HCT116 (cell line): ENCODE results near the gene ZNF775. TPM values are rescaled to one million over a fixed set of nuclear protein-coding genes. Genes with fewer than 3 reads are reported as not detected.

ENCODE experiments used
- ATAC-seq: fragments of 200-7000 bp; cut with Tn5 transposase; 2 replicates; pipeline ENCODE4 v1.9.1; 2020; ENCODE audit warnings: mild to moderate bottlenecking, moderate library complexity
- BruUV-seq: library from RNA; stranded (reverse); fragments of 400-500 nt; replicated peaks from 2 replicates; lab custom pipeline; 2021; lab: Mats Ljungman, UMichigan
- CTCF ChIA-PET: fragments of 300-600 bp; sonication (Branson Sonifier 250); formaldehyde crosslinking; loops from one replicate; lab custom pipeline; 2021; ENCODE audit warnings: antibody characterized with exemption; lab: Charles Lee
- POLR2A ChIA-PET: fragments of 300-600, 350-600 bp; sonication (Branson Sonifier 250); formaldehyde crosslinking; loops from one replicate; lab custom pipeline; 2021; ENCODE audit warnings: antibody characterized with exemption; lab: Charles Lee
- RAD21 ChIA-PET, 2 experiments: fragments of 300-600 bp; sonication (Branson Sonifier 250); formaldehyde crosslinking; loops; one replicate each; lab custom pipeline; 2023; ENCODE audit warnings: low total read pairs in 2 of 2; ENCODE audit not compliant: uncharacterized antibody in 2 of 2, unreplicated experiment in 2 of 2, low non-redundant PET in 1 of 2; lab: Charles Lee
- DNase-seq: peaks from one replicate; pipeline ENCODE4 v3.0.0-alpha.2; 2010; ENCODE audit warnings: low read depth, low spot score
- H2AFZ ChIP-seq: fragments of 200-600 bp; shearing (Covaris generic), sonication (generic); 2 replicates; pipeline ENCODE4 v1.6.1; 2017; ENCODE audit warnings: low read depth, mixed run types, mixed read lengths, antibody characterized with exemption, low read length; ENCODE audit not compliant: poor library complexity, severe bottlenecking
- H3K27ac ChIP-seq: 2 replicates; pipeline ENCODE4 v1.5.1; 2012; ENCODE audit warnings: low read depth, low read length
- H3K27me3 ChIP-seq: fragments of 200-600 bp; sonication (generic); 2 replicates; pipeline ENCODE4 v1.6.1; 2016; ENCODE audit warnings: mixed run types, low read length, mixed read lengths; ENCODE audit not compliant: insufficient read depth
- H3K36me3 ChIP-seq, 2 experiments: fragments of 200-500 bp in 1 of 2; fragments of 200-600 bp in 1 of 2; sonication (Bioruptor generic) in 1 of 2; sonication (generic) in 1 of 2; 2 replicates each; pipeline versions ENCODE4 v1.5.1 to v1.6.1; 2014 to 2016; ENCODE audit warnings: low read length in 2 of 2, inconsistent platforms in 1 of 2, mixed read lengths in 1 of 2, mixed run types in 1 of 2; ENCODE audit not compliant: insufficient read depth in 2 of 2, control insufficient read depth in 1 of 2
- H3K4me1 ChIP-seq, 2 experiments: fragments of 200-600 bp in 1 of 2; sonication (generic) in 1 of 2; 2 replicates each; pipeline versions ENCODE4 v1.5.1 to v1.6.1; 2012 to 2017; ENCODE audit warnings: low read length in 2 of 2, inconsistent platforms in 1 of 2, mild to moderate bottlenecking in 1 of 2, mixed read lengths in 1 of 2, mixed run types in 1 of 2, moderate library complexity in 1 of 2; ENCODE audit not compliant: insufficient read depth in 2 of 2, control insufficient read depth in 1 of 2
- H3K4me2 ChIP-seq: fragments of 200-600 bp; sonication (generic); 2 replicates; pipeline ENCODE4 v1.6.1; 2017; ENCODE audit warnings: mixed run types, low read length, mixed read lengths
- H3K4me3 ChIP-seq, 2 experiments: fragments of 200-600 bp in 1 of 2; sonication (generic) in 1 of 2; replicated peaks in 1 of 2; 2 replicates each; pipeline ENCODE4 v1.5.1; 2011 to 2016; ENCODE audit warnings: low read length in 2 of 2, control low read depth in 1 of 2, low read depth in 1 of 2, mild to moderate bottlenecking in 1 of 2, mixed read lengths in 1 of 2, mixed run types in 1 of 2
- H3K79me2 ChIP-seq: fragments of 200-600 bp; sonication (generic); 2 replicates; pipeline ENCODE4 v1.6.1; 2017; ENCODE audit warnings: mild to moderate bottlenecking, mixed run types, low read length, moderate library complexity, mixed read lengths; ENCODE audit not compliant: insufficient read depth
- H3K9ac ChIP-seq: fragments of 200-600 bp; sonication (generic); 2 replicates; pipeline ENCODE4 v1.6.1; 2016; ENCODE audit warnings: low read length, mixed read lengths
- H3K9me2 ChIP-seq: fragments of 200-600 bp; sonication (generic), shearing (Covaris generic); 2 replicates; pipeline ENCODE4 v1.6.1; 2017; ENCODE audit warnings: mixed run types, mild to moderate bottlenecking, moderate library complexity; ENCODE audit not compliant: insufficient read depth
- H3K9me3 ChIP-seq, 2 experiments: fragments of 200-500 bp in 1 of 2; fragments of 200-600 bp in 1 of 2; sonication (Bioruptor generic) in 1 of 2; sonication (generic) in 1 of 2; 2 replicates each; pipeline ENCODE4 v1.6.1; 2014 to 2017; ENCODE audit warnings: low read length in 2 of 2, mixed read lengths in 2 of 2, inconsistent platforms in 1 of 2, low read depth in 1 of 2, mild to moderate bottlenecking in 1 of 2, mixed run types in 1 of 2, moderate library complexity in 1 of 2; ENCODE audit not compliant: control insufficient read depth in 1 of 2, insufficient read depth in 1 of 2
- H4K20me1 ChIP-seq: fragments of 200-600 bp; sonication (generic), shearing (Covaris generic); 2 replicates; pipeline ENCODE4 v1.6.1; 2017; ENCODE audit warnings: mixed run types, mild to moderate bottlenecking, moderate library complexity; ENCODE audit not compliant: insufficient read depth
- ATF3 ChIP-seq: IDR thresholded peaks from 2 replicates; pipeline ENCODE4 v1.6.1; 2012
- CBX3 ChIP-seq: IDR thresholded peaks from 2 replicates; pipeline ENCODE4 v1.6.1; 2012; ENCODE audit warnings: low read depth
- CEBPB ChIP-seq: IDR thresholded peaks from 2 replicates; pipeline ENCODE4 v1.6.1; 2012; ENCODE audit warnings: low read depth
- CTCF ChIP-seq, 3 experiments: fragments of 200-600 bp in 1 of 3; sonication (generic) in 1 of 3; IDR thresholded peaks in 2 of 3; conservative IDR thresholded peaks in 1 of 3; 2 replicates each; pipeline ENCODE4 v1.5.1; 2012 to 2017; ENCODE audit warnings: low read depth in 2 of 3, low read length in 2 of 3, antibody characterized with exemption in 1 of 3, borderline replicate concordance in 1 of 3, control low read depth in 1 of 3, mild to moderate bottlenecking in 1 of 3, mixed read lengths in 1 of 3, mixed run types in 1 of 3, moderate library complexity in 1 of 3; ENCODE audit not compliant: insufficient read depth in 1 of 3
- EGR1 ChIP-seq: IDR thresholded peaks from 2 replicates; pipeline ENCODE4 v1.6.1; 2012; ENCODE audit warnings: low read depth
- EZH2 ChIP-seq: fragments of 200-600 bp; sonication (generic); IDR thresholded peaks from 2 replicates; pipeline ENCODE4 v1.6.1; 2017; ENCODE audit warnings: antibody characterized with exemption, mixed run types
- JUND ChIP-seq: IDR thresholded peaks from 2 replicates; pipeline ENCODE4 v1.6.1; 2012
- MAX ChIP-seq: IDR thresholded peaks from 2 replicates; pipeline ENCODE4 v1.6.1; 2012
- POLR2A ChIP-seq: IDR thresholded peaks from 2 replicates; pipeline ENCODE4 v1.7.0; 2011; ENCODE audit warnings: borderline replicate concordance; ENCODE audit not compliant: insufficient read depth, insufficient read length; ENCODE audit errors: extremely low read depth
- POLR2AphosphoS5 ChIP-seq: IDR thresholded peaks from 2 replicates; pipeline ENCODE4 v1.6.1; 2011; ENCODE audit warnings: mild to moderate bottlenecking, low read depth, low read length, moderate library complexity
- REST ChIP-seq: IDR thresholded peaks from 2 replicates; pipeline ENCODE4 v1.6.1; 2012; ENCODE audit warnings: low read depth
- SIN3A ChIP-seq: IDR thresholded peaks from 2 replicates; pipeline ENCODE4 v1.6.1; 2012; ENCODE audit warnings: low read depth
- SRF ChIP-seq: IDR thresholded peaks from 2 replicates; pipeline ENCODE4 v1.6.1; 2012; ENCODE audit warnings: low read depth
- YY1 ChIP-seq: IDR thresholded peaks from 2 replicates; pipeline ENCODE4 v1.6.1; 2011; ENCODE audit warnings: low read length, low read depth, moderate library complexity, mild to moderate bottlenecking; ENCODE audit not compliant: insufficient replicate concordance; ENCODE audit errors: extremely low read depth
- ZFX ChIP-seq: fragments of 450-650 bp; IDR thresholded peaks from 2 replicates; pipeline ENCODE4 v1.6.1; 2017
- ZNF274 ChIP-seq: fragments of 200-500 bp; sonication (Bioruptor generic); IDR thresholded peaks from 2 replicates; pipeline ENCODE4 v1.6.1; 2014; ENCODE audit warnings: mild to moderate bottlenecking, low read depth, low read length, inconsistent platforms
- intact Hi-C: fragments of 100-400 bp; cut with micrococcal nuclease; formaldehyde crosslinking; loops from 2 replicates; pipeline ENCODE4 v1.10.0; 2022
- total RNA-seq: library from RNA; stranded (reverse); gene quantifications from one replicate; pipeline ENCODE4 v1.2.1, GENCODE V29; 2021; ENCODE audit not compliant: unreplicated experiment

ZNF775 gene
- total RNA-seq, 1 experiment from 2014 or later = 4.5 TPM

- intact Hi-C loops = no loop called here
- ATAC-seq (no peak), DNase-seq (no peak)
- Histone ChIP-seq H3K9me2 (no peaks in the 10 kb centered on the region), H3K27ac (no peak overlapping the region), H3K27me3 (no peaks in the 10 kb centered on the region), H4K20me1 (no peaks in the 10 kb centered on the region), H2AFZ (no peak overlapping the region), H3K9me3 (no peaks in the 10 kb centered on the region), H3K36me3 (peaks cover 11 to 16% of the 10 kb centered on the region in 2 experiments; a peak in 3 of 4 replicates), H3K4me2 (no peak overlapping the region), H3K9ac (no peak overlapping the region), H3K4me1 (peaks cover 11 to 19% of the 10 kb centered on the region in 2 experiments), H3K4me3 (no peak overlapping the region), H3K79me2 (peaks cover 44% of the 10 kb centered on the region)
- ChIA-PET RAD21 (no interaction called here), POLR2A (no interaction called here), CTCF (no interaction called here)
- TF ChIP-seq REST = no peak
- TF ChIP-seq POLR2A = no peak
- TF ChIP-seq ZNF274 = no peak
- TF ChIP-seq YY1 = no peak
- no peak for TF ChIP-seq ATF3
- no peak for TF ChIP-seq EGR1
- no peak for TF ChIP-seq EZH2
- TF ChIP-seq ZFX = no peak
- no peak for TF ChIP-seq CTCF (IDR thresholded peaks at IDR 0.05 in 2 of 3, conservative IDR thresholded peaks at IDR 0.05 in 1 of 3; ENCODE audit: borderline replicate concordance in 1 of 3, insufficient read depth in 1 of 3, low read depth in 2 of 3, low read length in 2 of 3)
- no peak for TF ChIP-seq MAX
- no peak for TF ChIP-seq JUND
- no peak for TF ChIP-seq CEBPB
- TF ChIP-seq SRF = no peak
- TF ChIP-seq POLR2AphosphoS5 = no peak
- TF ChIP-seq SIN3A = no peak
- TF ChIP-seq CBX3 = no peak
- TSS peak; percentile 1 for BruUV-seq
These were observed 5.9 kb upstream of the ZNF775 start for GRCh38 chr7:150373049-150373801.
